ENCODE data around the gene USP10.

GRCh38 chr16:84768061-84768807 is 68.4 kb downstream of the USP10 start:
- no peak for TF ChIP-seq PATZ1 (CRISPR knock-in tag; IDR thresholded peaks at IDR 0.05; ENCODE audit: borderline replicate concordance)
- no peak for TF ChIP-seq ZC3H10 (CRISPR knock-in tag; IDR thresholded peaks at IDR 0.05)
- no peak for TF ChIP-seq POU6F1 (CRISPR knock-in tag; IDR thresholded peaks at IDR 0.05; ENCODE audit: borderline replicate concordance, low read depth)
- TF ChIP-seq RARB (CRISPR knock-in tag; IDR thresholded peaks at IDR 0.05): no peak
- TF ChIP-seq ZFP30 (CRISPR knock-in tag; IDR thresholded peaks at IDR 0.05): no peak
- TF ChIP-seq ZFP3 (CRISPR knock-in tag; IDR thresholded peaks at IDR 0.05): peak; percentile 42; the same call in 1 of the 2 replicates
- TF ChIP-seq CSDC2 (CRISPR knock-in tag; IDR thresholded peaks at IDR 0.05): no peak
- TF ChIP-seq ISL1 (CRISPR knock-in tag; IDR thresholded peaks at IDR 0.05): peak; percentile 65

Data from SK-N-SH treated with all-trans-retinoic acid at 6 μM for 48 hours (cell line).